Testis (tissue), 3 donors: ENCODE data around the gene POMC. TPM values are rescaled to one million over a fixed set of nuclear protein-coding genes. Genes with fewer than 3 reads are reported as not detected.
A peak's percentile ranks its signal among the peaks of the same experiment; 100 is the strongest.
"Not testable (repeated sequence)": the region's sequence is repeated elsewhere in the genome, so short reads cannot be mapped to it uniquely, and the experiment has no call there.

ENCODE experiments used
- DNase-seq: peaks from one replicate; pipeline ENCODE4 v3.0.0-alpha.2; 2019
- H3K27ac ChIP-seq, 2 donors: fragments of 200-600 bp; sonication (generic); one replicate each; pipeline ENCODE4 v1.5.1; 2019
- H3K27me3 ChIP-seq: fragments of 200-600 bp; sonication (generic); one replicate; pipeline ENCODE4 v1.5.1; 2019
- H3K36me3 ChIP-seq: fragments of 200-600 bp; sonication (generic); one replicate; pipeline ENCODE4 v1.5.1; 2017; ENCODE audit warnings: low read depth; ENCODE audit errors: missing control alignments
- H3K4me1 ChIP-seq: fragments of 200-600 bp; sonication (generic); one replicate; pipeline ENCODE4 v1.5.1; 2019
- H3K4me3 ChIP-seq, 2 donors: fragments of 200-600 bp; sonication (generic); one replicate each; pipeline ENCODE4 v1.5.1; 2017 to 2019
- H3K9me3 ChIP-seq: fragments of 200-600 bp; sonication (generic); one replicate; pipeline ENCODE4 v1.5.1; 2017
- POLR2A ChIP-seq: fragments of 450-650 bp; IDR thresholded peaks from one replicate; pipeline ENCODE4 v1.6.1; 2017; ENCODE audit warnings: antibody characterized with exemption, mild to moderate bottlenecking, moderate library complexity
- WGBS, 2 donors: methylation state at CpG; one replicate each; pipeline ENCODE4 v1.1.5; 2018; 5-methylcytosine and 5-hydroxymethylcytosine counted together
- intact Hi-C: fragments of 100-400 bp; cut with DNase I; formaldehyde crosslinking; loops from one replicate; pipeline ENCODE4 v1.15.1; 2023; ENCODE audit warnings: low total_unique reads
- polyA plus RNA-seq: library from polyadenylated mRNA; stranded (reverse); fragments of 350-450 nt; fragmentation: Illumina TruSeq; extraction: RNeasy Lipid Tissue Mini Kit (QIAGEN cat#74804); gene quantifications from one replicate; pipeline ENCODE4 v1.2.3, GENCODE V29; 2014; ENCODE audit warnings: low read depth, low replicate concordance; ENCODE audit not compliant: insufficient read depth
- total RNA-seq, 2 donors: library from RNA; depleted of rRNA; stranded (reverse); fragments of >200 nt; gene quantifications; one replicate each; pipeline ENCODE4 v1.2.3, GENCODE V29; 2016
- TF ChIP-seq, protein P1 (sequence below), 3 experiments: fragments of 450-650 bp in 2 of 3; fragments of 200-600 bp in 1 of 3; sonication (generic) in 1 of 3; IDR thresholded peaks; one replicate each; pipeline ENCODE4 v1.5.1; 2016 to 2019; ENCODE audit warnings: antibody characterized with exemption in 3 of 3, mild to moderate bottlenecking in 2 of 3, moderate library complexity in 1 of 3

The POMC gene
- total and polyA plus RNA-seq, 3 donors from 2014 or later: 17.9 to 77.2 (median 55.7) TPM

DNA sequence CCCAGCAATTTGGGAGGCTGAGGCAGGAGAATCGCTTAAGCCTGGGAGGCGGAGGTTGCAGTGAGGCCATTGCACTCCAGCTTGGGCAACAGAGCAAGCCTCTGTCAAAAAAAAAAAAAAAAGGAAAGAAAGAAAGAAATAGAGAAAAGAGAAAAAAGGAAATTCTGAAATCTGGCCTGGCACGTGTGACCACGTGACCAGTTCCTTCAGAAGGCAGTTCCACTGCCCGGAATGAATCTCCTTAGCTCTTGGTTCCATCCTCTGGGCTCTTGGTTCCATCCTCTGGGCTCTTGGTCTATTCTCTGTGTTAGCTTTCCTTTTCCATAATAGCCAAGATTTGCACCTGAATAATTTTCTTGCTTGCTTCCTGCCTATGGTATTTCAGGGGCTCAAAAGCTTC, 5.3 kb upstream of the POMC start:
- 93 to 94% methylated on average over 5 of the region's 5 CpGs for WGBS, 2 donors
- intact Hi-C loops: no loop called here

DNA sequence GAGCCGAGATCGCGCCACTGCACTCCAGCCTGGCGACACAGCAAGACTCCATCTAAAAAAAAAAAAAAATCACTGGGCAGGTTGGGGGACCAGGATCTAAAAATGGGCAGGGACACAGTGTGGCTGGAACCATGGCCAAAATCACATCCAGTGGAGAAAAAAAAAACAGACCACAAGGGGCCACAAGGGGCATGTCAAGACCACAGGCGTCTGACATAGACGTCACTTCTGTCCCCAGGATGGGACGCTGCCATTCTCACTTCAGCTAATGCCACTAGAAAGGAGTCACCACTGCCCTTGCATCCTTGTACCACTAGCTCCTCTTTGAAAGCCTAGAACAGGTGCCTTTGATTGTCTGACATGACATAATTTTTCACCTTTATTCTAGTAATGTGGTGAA, 2.5 kb upstream of the POMC start:
- no peak for TF ChIP-seq POLR2A
- TF ChIP-seq, protein P1, sequence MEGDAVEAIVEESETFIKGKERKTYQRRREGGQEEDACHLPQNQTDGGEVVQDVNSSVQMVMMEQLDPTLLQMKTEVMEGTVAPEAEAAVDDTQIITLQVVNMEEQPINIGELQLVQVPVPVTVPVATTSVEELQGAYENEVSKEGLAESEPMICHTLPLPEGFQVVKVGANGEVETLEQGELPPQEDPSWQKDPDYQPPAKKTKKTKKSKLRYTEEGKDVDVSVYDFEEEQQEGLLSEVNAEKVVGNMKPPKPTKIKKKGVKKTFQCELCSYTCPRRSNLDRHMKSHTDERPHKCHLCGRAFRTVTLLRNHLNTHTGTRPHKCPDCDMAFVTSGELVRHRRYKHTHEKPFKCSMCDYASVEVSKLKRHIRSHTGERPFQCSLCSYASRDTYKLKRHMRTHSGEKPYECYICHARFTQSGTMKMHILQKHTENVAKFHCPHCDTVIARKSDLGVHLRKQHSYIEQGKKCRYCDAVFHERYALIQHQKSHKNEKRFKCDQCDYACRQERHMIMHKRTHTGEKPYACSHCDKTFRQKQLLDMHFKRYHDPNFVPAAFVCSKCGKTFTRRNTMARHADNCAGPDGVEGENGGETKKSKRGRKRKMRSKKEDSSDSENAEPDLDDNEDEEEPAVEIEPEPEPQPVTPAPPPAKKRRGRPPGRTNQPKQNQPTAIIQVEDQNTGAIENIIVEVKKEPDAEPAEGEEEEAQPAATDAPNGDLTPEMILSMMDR (IDR thresholded peaks at IDR 0.05): no peak
- intact Hi-C loops: no loop called here
- Histone ChIP-seq H3K27ac (no peak overlapping the region), H3K9me3 (no peaks in the 10 kb centered on the region), H3K4me3 (no peak overlapping the region), H3K4me1 (no peaks in the 10 kb centered on the region), H3K27me3 (no peaks in the 10 kb centered on the region), H3K36me3 (no peaks in the 10 kb centered on the region)
- DNase-seq: no peak
- WGBS, 2 donors: 89 to 98% methylated on average over 7 of the region's 7 CpGs

More for the DNA sequence above, 5.3 kb upstream of the POMC start:
- no peaks in the 10 kb centered on the region for H3K27me3 ChIP-seq
- no peak for DNase-seq
- H3K36me3 ChIP-seq: no peaks in the 10 kb centered on the region
- TF ChIP-seq, protein P1 (IDR thresholded peaks at IDR 0.05): no peak
- no peak for TF ChIP-seq POLR2A
- H3K9me3 ChIP-seq: no peaks in the 10 kb centered on the region
- no peaks in the 10 kb centered on the region for H3K4me1 ChIP-seq
- H3K4me3 ChIP-seq: no peak overlapping the region
- no peak overlapping the region for H3K27ac ChIP-seq

DNA sequence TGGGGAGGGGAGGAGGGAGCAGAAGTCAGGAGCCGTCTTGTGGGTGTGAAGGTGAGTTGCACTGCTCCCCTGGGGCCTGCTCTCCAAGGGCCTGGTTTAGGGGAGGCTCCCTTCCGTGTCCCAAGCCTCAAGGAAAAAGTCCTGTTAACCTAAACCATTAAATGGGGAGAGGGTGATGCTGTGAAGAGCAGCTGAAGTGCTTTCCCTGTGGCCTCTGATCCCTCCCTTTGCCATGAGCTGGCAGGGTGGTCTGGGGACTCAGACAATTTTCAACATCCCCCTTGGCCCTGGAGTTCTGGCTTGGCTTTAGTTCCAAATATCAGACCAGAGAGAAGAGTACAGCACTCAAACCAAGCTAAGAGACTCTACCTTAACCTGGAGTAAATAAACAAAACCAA, 692 bp upstream of the POMC start:
- Histone ChIP-seq H3K4me3 (peak overlapping the region in 1 of 2 donors; percentile 43), H3K27ac (no peak overlapping the region), H3K36me3 (no peaks in the 10 kb centered on the region), H3K4me1 (no peaks in the 10 kb centered on the region), H3K9me3 (no peaks in the 10 kb centered on the region), H3K27me3 (no peaks in the 10 kb centered on the region)
- 52 to 67% methylated on average over 2 of the region's 2 CpGs for WGBS, 2 donors
- intact Hi-C loops: no loop called here
- no peak for DNase-seq
- TF ChIP-seq POLR2A: no peak
- TF ChIP-seq, protein P1 (IDR thresholded peaks at IDR 0.05): no peak

DNA sequence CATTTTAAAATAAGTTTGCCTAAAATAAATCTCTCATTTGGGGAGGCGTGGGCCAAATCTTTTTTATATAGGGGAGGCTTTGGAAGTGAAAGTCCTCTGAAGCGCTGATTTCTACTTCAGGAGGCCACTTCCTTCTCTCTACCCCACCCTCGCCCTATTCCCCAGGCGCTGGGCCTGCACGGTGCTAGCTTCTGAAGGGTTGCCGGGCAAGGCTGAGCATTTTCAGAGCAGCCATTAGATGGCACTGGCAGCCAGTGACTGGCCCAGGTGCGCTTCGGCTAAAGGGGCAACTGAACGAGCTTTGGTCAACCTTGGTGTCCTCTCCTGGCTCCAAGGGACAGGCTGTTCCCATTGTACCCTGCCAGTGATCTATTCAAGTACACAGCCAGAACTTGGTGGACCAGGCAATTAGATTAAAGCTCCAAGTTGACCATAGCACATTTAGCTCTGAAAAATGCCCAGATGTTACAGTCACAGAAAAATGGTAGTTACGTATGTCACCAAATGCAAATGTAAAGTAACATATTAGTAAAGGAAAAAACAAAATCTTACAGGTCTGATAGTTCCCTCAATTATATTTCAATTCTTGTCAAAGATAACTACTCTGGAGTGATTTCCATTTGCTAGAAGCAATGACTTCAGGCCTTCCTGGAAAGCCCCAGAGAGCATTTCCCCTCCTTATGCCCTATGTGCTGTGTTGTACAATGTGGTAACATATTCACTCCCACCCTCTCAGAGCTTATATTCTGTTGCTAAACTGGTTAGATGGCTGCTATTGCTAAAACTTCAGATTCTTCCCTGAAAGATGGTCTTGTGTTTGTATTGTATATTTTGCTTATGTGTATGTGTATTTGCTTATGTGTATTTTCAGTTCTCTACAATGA, 2.1 kb downstream of the POMC start:
- TF ChIP-seq, protein P1 (IDR thresholded peaks at IDR 0.05): no peak
- no peak for TF ChIP-seq POLR2A
- H3K36me3 ChIP-seq: no peaks in the 10 kb centered on the region
- WGBS, 2 donors: 68 to 80% methylated on average over 8 to 10 of the region's 10 CpGs
- no peaks in the 10 kb centered on the region for H3K9me3 ChIP-seq
- no peak overlapping the region for H3K4me3 ChIP-seq
- H3K27me3 ChIP-seq: no peaks in the 10 kb centered on the region
- intact Hi-C loops: no loop called here
- DNase-seq: peak; percentile 59
- no peak overlapping the region for H3K27ac ChIP-seq
- no peaks in the 10 kb centered on the region for H3K4me1 ChIP-seq

DNA sequence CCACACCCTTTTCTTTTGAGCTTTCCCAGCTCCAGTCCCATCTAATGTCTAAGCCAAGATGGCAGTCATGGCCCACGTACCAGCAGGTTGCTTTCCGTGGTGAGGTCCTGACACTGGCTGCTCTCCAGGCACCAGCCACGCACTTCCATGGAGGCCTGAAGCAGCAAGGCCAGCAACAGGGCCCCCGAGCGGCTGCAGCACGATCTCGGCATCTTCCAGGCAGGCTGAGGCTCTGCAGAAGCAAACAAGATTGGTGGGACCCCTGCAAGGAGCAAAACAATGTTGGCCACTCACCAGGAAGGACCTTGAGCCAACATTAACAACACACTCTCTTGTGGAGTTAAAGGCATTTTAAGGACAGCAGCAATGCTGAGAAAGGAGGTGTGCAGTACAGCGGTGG, 3.8 kb downstream of the POMC start:
- TF ChIP-seq POLR2A: no peak
- TF ChIP-seq, protein P1 (IDR thresholded peaks at IDR 0.05): no peak
- Histone ChIP-seq H3K9me3 (no peaks in the 10 kb centered on the region), H3K36me3 (no peaks in the 10 kb centered on the region), H3K4me3 (no peak overlapping the region), H3K4me1 (no peaks in the 10 kb centered on the region), H3K27me3 (no peaks in the 10 kb centered on the region), H3K27ac (no peak overlapping the region)
- no peak for DNase-seq
- intact Hi-C loops: no loop called here
- WGBS, 2 donors: 50 to 66% methylated on average over 8 of the region's 8 CpGs

DNA sequence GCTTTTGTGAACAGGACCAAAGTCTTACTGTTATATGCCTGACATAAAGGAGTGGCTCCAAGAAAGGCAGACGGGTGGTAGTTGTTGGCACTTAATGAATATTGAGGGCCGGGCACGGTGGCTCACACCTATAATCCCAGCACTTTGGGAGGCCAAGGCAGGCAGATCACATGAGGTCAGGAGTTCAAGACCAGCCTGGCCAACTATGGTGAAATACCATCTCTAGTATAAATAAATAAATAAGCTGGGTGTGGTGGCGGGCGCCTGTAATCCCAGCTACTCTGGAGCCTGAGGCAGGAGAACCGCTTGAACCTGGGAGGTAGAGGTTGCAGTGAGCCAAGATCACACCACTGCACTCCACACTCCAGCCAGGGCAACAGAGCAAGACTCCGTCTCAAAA, 6.3 kb downstream of the POMC start:
- intact Hi-C loops, H3K4me1 ChIP-seq, DNase-seq, H3K36me3 ChIP-seq, H3K9me3 ChIP-seq, H3K27me3 ChIP-seq: not testable (repeated sequence)
- Histone ChIP-seq H3K4me3 (peak overlapping the region; percentile 65 to 69), H3K27ac (peak overlapping the region in 1 of 2 donors; percentile 81)
- WGBS, 2 donors: 80 to 82% methylated on average over 7 of the region's 7 CpGs
